HG02970 (cell line): Measurements from ENCODE around the gene OR11H1.
"Not testable (repeated sequence)": the region's sequence is repeated elsewhere in the genome, so short reads cannot be mapped to it uniquely, and the experiment has no call there.

Experiments
- ATAC-seq: cut with Tn5 transposase; IDR thresholded peaks from one replicate; pipeline ENCODE4 v1.9.1; 2021; ENCODE audit warnings: mild to moderate bottlenecking, moderate library complexity, moderate number of reproducible peaks; ENCODE audit not compliant: unreplicated experiment, low FRiP score

OR11H1 gene, protein sequence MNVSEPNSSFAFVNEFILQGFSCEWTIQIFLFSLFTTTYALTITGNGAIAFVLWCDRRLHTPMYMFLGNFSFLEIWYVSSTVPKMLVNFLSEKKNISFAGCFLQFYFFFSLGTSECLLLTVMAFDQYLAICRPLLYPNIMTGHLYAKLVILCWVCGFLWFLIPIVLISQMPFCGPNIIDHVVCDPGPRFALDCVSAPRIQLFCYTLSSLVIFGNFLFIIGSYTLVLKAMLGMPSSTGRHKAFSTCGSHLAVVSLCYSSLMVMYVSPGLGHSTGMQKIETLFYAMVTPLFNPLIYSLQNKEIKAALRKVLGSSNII

DNA sequence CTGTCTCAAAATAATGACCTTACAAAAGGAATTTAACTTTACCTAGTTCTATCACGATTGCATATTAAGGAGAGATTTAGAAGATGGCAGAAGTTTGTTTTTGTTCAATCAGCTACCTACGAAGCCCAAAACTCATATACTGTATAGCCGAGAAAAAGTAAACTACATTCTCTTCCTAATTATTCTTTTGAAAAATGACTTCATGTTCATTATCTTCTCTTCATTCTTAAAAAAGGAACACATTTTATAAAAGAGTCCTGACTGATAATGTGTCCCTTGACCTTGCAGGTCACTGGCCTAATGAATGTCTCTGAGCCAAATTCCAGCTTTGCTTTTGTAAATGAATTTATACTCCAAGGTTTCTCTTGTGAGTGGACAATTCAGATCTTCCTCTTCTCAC lies at the start of gene OR11H1:
TSS of gene OR11H1 (plus strand) at position 301 of the 400 bp plus-strand sequence. CDS start at position 301, 0 bp downstream.
- not testable (repeated sequence) for ATAC-seq

GRCh38 chr22:15509967-15510366 lies 18.0 kb upstream of the OR11H1 start:
- not testable (repeated sequence) for ATAC-seq

DNA sequence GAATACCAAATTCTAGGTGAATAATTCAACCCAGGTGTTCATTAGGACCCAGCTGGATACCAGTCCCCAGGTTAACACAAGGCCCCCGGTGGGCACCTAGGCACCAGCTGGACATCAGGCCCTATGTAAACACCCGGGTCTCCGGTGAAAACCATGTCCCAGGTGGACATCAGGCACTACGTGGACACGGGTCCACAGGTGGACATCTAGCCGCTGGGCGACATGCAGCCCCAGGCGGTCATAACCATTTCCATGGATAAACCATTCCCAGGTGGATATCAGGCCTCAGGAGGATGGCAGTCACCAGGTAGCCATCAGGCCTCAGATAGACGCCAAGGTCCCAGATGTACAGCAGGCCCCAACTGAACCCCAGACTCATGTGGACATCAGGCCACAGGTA lies 12.1 kb upstream of the OR11H1 start:
- ATAC-seq: not testable (repeated sequence)

GRCh38 chr22:15553767-15554166 lies 25.8 kb downstream of the OR11H1 start:
- ATAC-seq: not testable (repeated sequence)

DNA sequence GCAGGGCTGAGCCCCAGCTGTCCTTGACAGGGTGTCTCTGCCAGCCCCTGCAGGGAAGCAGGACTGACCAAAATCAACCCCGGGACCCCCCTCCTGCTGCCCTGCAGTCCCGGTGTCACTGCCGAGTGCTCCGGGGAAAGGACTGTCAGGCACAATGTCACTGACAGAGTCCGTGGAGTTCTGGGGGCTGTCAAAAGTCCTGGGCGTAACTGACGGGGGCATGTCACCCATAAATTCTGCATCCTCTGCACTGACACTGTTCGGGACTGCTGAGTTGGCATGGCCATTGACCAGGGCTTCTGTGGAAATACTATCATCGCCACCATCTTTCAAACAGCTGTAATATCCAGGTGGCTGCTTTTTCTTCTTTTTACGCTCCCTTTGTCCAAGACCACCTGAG lies 35.5 kb downstream of the OR11H1 start:
- ATAC-seq: not testable (repeated sequence)

GRCh38 chr22:15565063-15565462 lies 37.1 kb downstream of the OR11H1 start:
- ATAC-seq: not testable (repeated sequence)
